Neutrophil (primary cell): Measurements from ENCODE around the gene HMX1.

Experiments
- H3K27ac ChIP-seq: fragments of 200-600 bp; sonication (generic); 2 replicates; pipeline ENCODE4 v1.5.1; 2016; ENCODE audit warnings: mild to moderate bottlenecking, moderate library complexity
- H3K27me3 ChIP-seq: fragments of 200-600 bp; sonication (generic); 2 replicates; pipeline ENCODE4 v1.6.0; 2016; ENCODE audit warnings: mild to moderate bottlenecking
- H3K36me3 ChIP-seq: fragments of 200-600 bp; sonication (generic); 2 replicates; pipeline ENCODE4 v1.5.1; 2017
- H3K4me1 ChIP-seq, 2 experiments: fragments of 200-600 bp in 1 of 2; sonication (generic) in 1 of 2; 1 replicate in 1 of 2; 2 replicates in 1 of 2; pipeline versions ENCODE4 v1.5.1 to v1.6.1; 2013 to 2016; ENCODE audit warnings: low read depth in 1 of 2, low read length in 1 of 2, mild to moderate bottlenecking in 1 of 2, moderate library complexity in 1 of 2; ENCODE audit not compliant: control insufficient read depth in 1 of 2, insufficient read depth in 1 of 2
- H3K4me3 ChIP-seq, 2 experiments: fragments of 200-600 bp in 1 of 2; sonication (generic) in 1 of 2; 1 replicate in 1 of 2; 2 replicates in 1 of 2; pipeline ENCODE4 v1.5.1; 2013 to 2016; ENCODE audit warnings: low read depth in 1 of 2, low read length in 1 of 2, mild to moderate bottlenecking in 1 of 2, moderate library complexity in 1 of 2
- H3K9me3 ChIP-seq: fragments of 200-600 bp; sonication (generic); 2 replicates; pipeline ENCODE4 v1.5.1; 2016
- CTCF ChIP-seq: fragments of 200-600 bp; sonication (generic); IDR thresholded peaks from 2 replicates; pipeline ENCODE4 v1.5.1; 2016; ENCODE audit warnings: antibody characterized with exemption

Gene HMX1

GRCh38 chr4:8846046-8846720 lies 25.5 kb downstream of the HMX1 start:
- no peak overlapping the region for H3K27ac ChIP-seq
- no peak overlapping the region for H3K4me3 ChIP-seq
- H3K4me1 ChIP-seq = no peaks in the 10 kb centered on the region
- peaks cover 70% of the 10 kb centered on the region for H3K27me3 ChIP-seq
- no peaks in the 10 kb centered on the region for H3K9me3 ChIP-seq
- no peak for TF ChIP-seq CTCF
- no peaks in the 10 kb centered on the region for H3K36me3 ChIP-seq

- Histone ChIP-seq H3K4me3 (no peak overlapping the region), H3K36me3 (no peaks in the 10 kb centered on the region), H3K9me3 (no peaks in the 10 kb centered on the region), H3K27me3 (peaks cover 60% of the 10 kb centered on the region), H3K27ac (no peak overlapping the region), H3K4me1 (no peaks in the 10 kb centered on the region)
- TF ChIP-seq CTCF = no peak
Measured at GRCh38 chr4:8844976-8845690, 26.5 kb downstream of the HMX1 start.

- Histone ChIP-seq H3K4me3 (no peak overlapping the region), H3K27me3 (peaks cover 44% of the 10 kb centered on the region), H3K27ac (no peak overlapping the region), H3K36me3 (no peaks in the 10 kb centered on the region), H3K9me3 (no peaks in the 10 kb centered on the region), H3K4me1 (no peaks in the 10 kb centered on the region)
- no peak for TF ChIP-seq CTCF
Measured at GRCh38 chr4:8843597-8843996, 28.0 kb downstream of the HMX1 start.

GRCh38 chr4:8842614-8843013 lies 29.0 kb downstream of the HMX1 start:
- H3K27ac ChIP-seq = no peak overlapping the region
- H3K27me3 ChIP-seq = peaks cover 35% of the 10 kb centered on the region
- no peaks in the 10 kb centered on the region for H3K9me3 ChIP-seq
- no peaks in the 10 kb centered on the region for H3K36me3 ChIP-seq
- no peaks in the 10 kb centered on the region for H3K4me1 ChIP-seq
- TF ChIP-seq CTCF = no peak
- no peak overlapping the region for H3K4me3 ChIP-seq

- Histone ChIP-seq H3K27me3 (peaks cover 26% of the 10 kb centered on the region), H3K4me1 (no peaks in the 10 kb centered on the region), H3K27ac (no peak overlapping the region), H3K36me3 (no peaks in the 10 kb centered on the region), H3K4me3 (no peak overlapping the region), H3K9me3 (no peaks in the 10 kb centered on the region)
- TF ChIP-seq CTCF = no peak
Measured at GRCh38 chr4:8841678-8842268, 29.9 kb downstream of the HMX1 start.
